Activated naive CD4-positive, alpha-beta T cell treated with anti-CD3 and anti-CD28 coated beads, Interleukin-2, amount 50 U/mL, for 16 hours (primary cell): ENCODE data around the gene PATZ1.
A peak's percentile ranks its signal among the peaks of the same experiment; 100 is the strongest.
"Not testable (repeated sequence)": the region's sequence is repeated elsewhere in the genome, so short reads cannot be mapped to it uniquely, and the experiment has no call there.

Experiments used
- DNase-seq: peaks from one replicate; pipeline ENCODE4 v3.0.0-alpha.2; 2020

The PATZ1 gene

GRCh38 chr22:31346255-31346732 is at the start of gene PATZ1:
Gene PATZ1 (minus strand): TSS chr22:31346346. CDS start chr22:31345602, 744 bp downstream.
- peak; percentile 84 for DNase-seq

- DNase-seq = no peak
These were observed 48.2 kb upstream of the PATZ1 start for GRCh38 chr22:31394326-31394725.

GRCh38 chr22:31393893-31394292 is 47.7 kb upstream of the PATZ1 start:
- no peak for DNase-seq

GRCh38 chr22:31378651-31379050 is 32.5 kb upstream of the PATZ1 start:
- not testable (repeated sequence) for DNase-seq

- no peak for DNase-seq
These were observed 32.0 kb upstream of the PATZ1 start for GRCh38 chr22:31378123-31378522.

GRCh38 chr22:31377612-31378011 is 31.5 kb upstream of the PATZ1 start:
- DNase-seq = no peak

- DNase-seq = no peak
These were observed 21.3 kb upstream of the PATZ1 start for GRCh38 chr22:31367426-31367825.

- DNase-seq = no peak
These were observed 17.8 kb upstream of the PATZ1 start for GRCh38 chr22:31363885-31364465.

- no peak for DNase-seq
These were observed 15.6 kb upstream of the PATZ1 start for GRCh38 chr22:31361743-31362142.

- no peak for DNase-seq
These were observed 13.9 kb upstream of the PATZ1 start for GRCh38 chr22:31360029-31360428.

GRCh38 chr22:31354515-31354914 is 8.4 kb upstream of the PATZ1 start:
- DNase-seq = no peak

GRCh38 chr22:31350410-31350863 is 4.3 kb upstream of the PATZ1 start:
- no peak for DNase-seq

- DNase-seq = no peak
These were observed 3.8 kb upstream of the PATZ1 start for GRCh38 chr22:31349960-31350359.

- DNase-seq = no peak
These were observed 2.6 kb upstream of the PATZ1 start for GRCh38 chr22:31348766-31349165.

GRCh38 chr22:31348009-31348337 is 1.8 kb upstream of the PATZ1 start:
- DNase-seq = not testable (repeated sequence)

- DNase-seq = peak; percentile 71
These were observed 1.3 kb upstream of the PATZ1 start for GRCh38 chr22:31347251-31348008.

GRCh38 chr22:31346733-31347250 is 646 bp upstream of the PATZ1 start:
- DNase-seq = no peak

GRCh38 chr22:31345331-31346254 is 553 bp downstream of the PATZ1 start:
- DNase-seq = peak; percentile 89

GRCh38 chr22:31344578-31345330 is 1.4 kb downstream of the PATZ1 start:
- peak; percentile 28 for DNase-seq

- DNase-seq = no peak
These were observed 1.9 kb downstream of the PATZ1 start for GRCh38 chr22:31344256-31344577.

GRCh38 chr22:31343235-31344191 is 2.6 kb downstream of the PATZ1 start:
- peak; percentile 26 for DNase-seq
